Caco-2 (cell line): ENCODE data around the gene PEA15. TPM values are rescaled to one million over a fixed set of nuclear protein-coding genes. Genes with fewer than 3 reads are reported as not detected.

ENCODE experiments used
- BruUV-seq: library from RNA; stranded (reverse); fragments of 400-500 nt; replicated peaks from 2 replicates; lab custom pipeline; 2021; lab: Mats Ljungman, UMichigan
- CTCF ChIA-PET: fragments of 300-600 bp; sonication (Branson Sonifier 250); formaldehyde crosslinking; loops from one replicate; lab custom pipeline; 2022; ENCODE audit warnings: antibody characterized with exemption; lab: Charles Lee
- POLR2A ChIA-PET: fragments of 300-600 bp; sonication (Branson Sonifier 250); formaldehyde crosslinking; loops from one replicate; lab custom pipeline; 2022; ENCODE audit warnings: antibody characterized with exemption; lab: Charles Lee
- DNase-seq, 2 experiments: peaks; one replicate each; pipeline versions ENCODE4 v3.0.0 to v3.0.0-alpha.2; 2020 to 2022
- H3K27me3 ChIP-seq: replicated peaks from 2 replicates; pipeline ENCODE4 v1.6.0; 2011; ENCODE audit warnings: low read length; ENCODE audit not compliant: control insufficient read depth, insufficient read depth
- H3K36me3 ChIP-seq: 2 replicates; pipeline ENCODE4 v1.5.1; 2011; ENCODE audit warnings: low read length; ENCODE audit not compliant: control insufficient read depth, insufficient read depth
- H3K4me1 ChIP-seq: fragments of 250-450 bp; sonication (Bioruptor Pico); 2 replicates; pipeline ENCODE4 v1.5.1; 2020; ENCODE audit warnings: mild to moderate bottlenecking
- H3K4me3 ChIP-seq: 2 replicates; pipeline ENCODE4 v1.5.1; 2011; ENCODE audit warnings: low read depth, mild to moderate bottlenecking, control low read depth, low read length
- H3K9me3 ChIP-seq: fragments of 250-450 bp; sonication (Bioruptor Pico); 2 replicates; pipeline ENCODE4 v1.5.1; 2020; ENCODE audit warnings: mild to moderate bottlenecking, moderate library complexity
- H3K27ac Mint-ChIP-seq: one replicate; pipeline ENCODE4 v1.8.0; 2022; ENCODE audit warnings: mixed read lengths; ENCODE audit not compliant: unreplicated experiment
- H3K27me3 Mint-ChIP-seq: one replicate; pipeline ENCODE4 v1.8.0; 2022; ENCODE audit warnings: mixed read lengths; ENCODE audit not compliant: insufficient read depth, unreplicated experiment
- H3K36me3 Mint-ChIP-seq: one replicate; pipeline ENCODE4 v1.8.0; 2022; ENCODE audit warnings: mild to moderate bottlenecking, mixed read lengths; ENCODE audit not compliant: insufficient read depth, unreplicated experiment
- H3K4me1 Mint-ChIP-seq: one replicate; pipeline ENCODE4 v1.8.0; 2022; ENCODE audit warnings: low read depth, mixed read lengths; ENCODE audit not compliant: unreplicated experiment
- H3K4me3 Mint-ChIP-seq: one replicate; pipeline ENCODE4 v1.8.0; 2022; ENCODE audit warnings: mild to moderate bottlenecking, moderate library complexity, mixed read lengths; ENCODE audit not compliant: unreplicated experiment
- H3K9me3 Mint-ChIP-seq: one replicate; pipeline ENCODE4 v1.8.0; 2022; ENCODE audit warnings: mixed read lengths; ENCODE audit not compliant: unreplicated experiment
- CTCF ChIP-seq, 2 experiments: fragments of 200-600 bp in 1 of 2; IDR thresholded peaks; 1 replicate in 1 of 2; 2 replicates in 1 of 2; pipeline versions ENCODE4 v1.5.1 to v1.8.0; 2011 to 2022; ENCODE audit warnings: antibody characterized with exemption in 1 of 2, control low read depth in 1 of 2, inconsistent platforms in 1 of 2, low read depth in 1 of 2, low read length in 1 of 2, mild to moderate bottlenecking in 1 of 2, moderate library complexity in 1 of 2; ENCODE audit not compliant: insufficient read depth in 1 of 2, severe bottlenecking in 1 of 2, unreplicated experiment in 1 of 2
- intact Hi-C: fragments of 100-400 bp; cut with micrococcal nuclease; formaldehyde crosslinking; loops from one replicate; pipeline ENCODE4 v1.10.0; 2022; ENCODE audit not compliant: unreplicated experiment
- total RNA-seq: library from RNA; stranded (reverse); gene quantifications from 2 replicates; pipeline ENCODE4 v1.2.3, GENCODE V29; 2022

Gene PEA15
- total RNA-seq, 1 experiment from 2014 or later = 85.1 TPM

GRCh38 chr1:160169553-160170399 is 35.4 kb upstream of the PEA15 start:
- Mint-ChIP-seq H3K4me1 (no peaks in the 10 kb centered on the region), H3K9me3 (no peaks in the 10 kb centered on the region), H3K4me3 (no peak overlapping the region), H3K27me3 (peaks cover 2% of the 10 kb centered on the region), H3K27ac (no peak overlapping the region), H3K36me3 (no peaks in the 10 kb centered on the region)
- TF ChIP-seq CTCF (IDR thresholded peaks at IDR 0.05; ENCODE audit: insufficient read depth in 1 of 2, low read depth in 1 of 2, low read length in 1 of 2, severe bottlenecking in 1 of 2, unreplicated experiment in 1 of 2) = no peak
- no peaks in the 10 kb centered on the region for H3K27me3 ChIP-seq
- H3K4me3 ChIP-seq = no peak overlapping the region
- H3K4me1 ChIP-seq = no peaks in the 10 kb centered on the region
- DNase-seq = no peak
- no TSS peak for BruUV-seq
- no peaks in the 10 kb centered on the region for H3K9me3 ChIP-seq
- POLR2A ChIA-PET = no interaction called here
- H3K36me3 ChIP-seq = no peaks in the 10 kb centered on the region
- CTCF ChIA-PET = interaction anchor here (1.4 to 1.6 kb wide), 2 partner anchors 23 to 82 kb away, joined by 3 to 6 read pairs; no protein-coding TSS in a partner anchor
- intact Hi-C loops = no loop called here

GRCh38 chr1:160171354-160171753 is 33.8 kb upstream of the PEA15 start:
- Mint-ChIP-seq H3K9me3 (no peaks in the 10 kb centered on the region), H3K36me3 (no peaks in the 10 kb centered on the region), H3K4me1 (no peaks in the 10 kb centered on the region), H3K27me3 (peaks cover 2% of the 10 kb centered on the region), H3K4me3 (no peak overlapping the region), H3K27ac (no peak overlapping the region)
- DNase-seq = no peak
- H3K9me3 ChIP-seq = no peaks in the 10 kb centered on the region
- H3K4me3 ChIP-seq = no peak overlapping the region
- H3K4me1 ChIP-seq = no peaks in the 10 kb centered on the region
- no peak for TF ChIP-seq CTCF (IDR thresholded peaks at IDR 0.05; ENCODE audit: insufficient read depth in 1 of 2, low read depth in 1 of 2, low read length in 1 of 2, severe bottlenecking in 1 of 2, unreplicated experiment in 1 of 2)
- ChIA-PET POLR2A (interaction anchor here (0.5 kb wide), 1 partner anchor 355 kb away, joined by 4 read pairs; no protein-coding TSS in a partner anchor), CTCF (no interaction called here)
- intact Hi-C loops = no loop called here
- no peaks in the 10 kb centered on the region for H3K27me3 ChIP-seq
- BruUV-seq = no TSS peak
- no peaks in the 10 kb centered on the region for H3K36me3 ChIP-seq

GRCh38 chr1:160171980-160172379 is 33.2 kb upstream of the PEA15 start:
- ChIA-PET CTCF (no interaction called here), POLR2A (no interaction called here)

More at GRCh38 chr1:160171980-160172379, 33.2 kb upstream of the PEA15 start:
- no peak for TF ChIP-seq CTCF (IDR thresholded peaks at IDR 0.05; ENCODE audit: insufficient read depth in 1 of 2, low read depth in 1 of 2, low read length in 1 of 2, severe bottlenecking in 1 of 2, unreplicated experiment in 1 of 2)
- no TSS peak for BruUV-seq
- Mint-ChIP-seq H3K27me3 (no peaks in the 10 kb centered on the region), H3K27ac (no peak overlapping the region), H3K4me1 (no peaks in the 10 kb centered on the region), H3K4me3 (no peak overlapping the region), H3K36me3 (no peaks in the 10 kb centered on the region), H3K9me3 (no peaks in the 10 kb centered on the region)
- no peak for DNase-seq
- Histone ChIP-seq H3K4me1 (no peaks in the 10 kb centered on the region), H3K4me3 (no peak overlapping the region), H3K36me3 (no peaks in the 10 kb centered on the region), H3K27me3 (no peaks in the 10 kb centered on the region), H3K9me3 (no peaks in the 10 kb centered on the region)
- intact Hi-C loops = no loop called here
